ENCODE data around the gene SPRY2.
"Not testable (repeated sequence)": the region's sequence is repeated elsewhere in the genome, so short reads cannot be mapped to it uniquely, and the experiment has no call there.

The SPRY2 gene

GRCh38 chr13:80341101-80341755 is at the start of gene SPRY2:
Gene SPRY2, minus strand, starts transcription at chr13:80341126. Its CDS starts 3,421 bp downstream, at chr13:80337705.
- no peak for DNase-seq (ENCODE audit: low read depth)

GRCh38 chr13:80390338-80390737 is 49.4 kb upstream of the SPRY2 start:
- DNase-seq (ENCODE audit: low read depth) = no peak

GRCh38 chr13:80389073-80390038 is 48.4 kb upstream of the SPRY2 start:
- no peak for DNase-seq (ENCODE audit: low read depth)

GRCh38 chr13:80388506-80388905 is 47.6 kb upstream of the SPRY2 start:
- no peak for DNase-seq (ENCODE audit: low read depth)

GRCh38 chr13:80386592-80386991 is 45.7 kb upstream of the SPRY2 start:
- no peak for DNase-seq (ENCODE audit: low read depth)

- no peak for DNase-seq (ENCODE audit: low read depth)
Measured at GRCh38 chr13:80386002-80386401, 45.1 kb upstream of the SPRY2 start.

GRCh38 chr13:80382576-80382975 is 41.6 kb upstream of the SPRY2 start:
- no peak for DNase-seq (ENCODE audit: low read depth)

- DNase-seq (ENCODE audit: low read depth) = no peak
Measured at GRCh38 chr13:80379245-80379644, 38.3 kb upstream of the SPRY2 start.

- no peak for DNase-seq (ENCODE audit: low read depth)
Measured at GRCh38 chr13:80376554-80376953, 35.6 kb upstream of the SPRY2 start.

- DNase-seq (ENCODE audit: low read depth) = no peak
Measured at GRCh38 chr13:80374901-80375300, 34.0 kb upstream of the SPRY2 start.

GRCh38 chr13:80374444-80374843 is 33.5 kb upstream of the SPRY2 start:
- no peak for DNase-seq (ENCODE audit: low read depth)

GRCh38 chr13:80371840-80372509 is 31.0 kb upstream of the SPRY2 start:
- DNase-seq (ENCODE audit: low read depth) = no peak

- no peak for DNase-seq (ENCODE audit: low read depth)
Measured at GRCh38 chr13:80367473-80367872, 26.5 kb upstream of the SPRY2 start.

GRCh38 chr13:80363890-80364503 is 23.1 kb upstream of the SPRY2 start:
- no peak for DNase-seq (ENCODE audit: low read depth)

- DNase-seq (ENCODE audit: low read depth) = no peak
Measured at GRCh38 chr13:80362481-80362880, 21.6 kb upstream of the SPRY2 start.

GRCh38 chr13:80361883-80362327 is 21.0 kb upstream of the SPRY2 start:
- DNase-seq (ENCODE audit: low read depth) = no peak

- no peak for DNase-seq (ENCODE audit: low read depth)
Measured at GRCh38 chr13:80361298-80361697, 20.4 kb upstream of the SPRY2 start.

- no peak for DNase-seq (ENCODE audit: low read depth)
Measured at GRCh38 chr13:80360453-80360800, 19.5 kb upstream of the SPRY2 start.

- no peak for DNase-seq (ENCODE audit: low read depth)
Measured at GRCh38 chr13:80359778-80360452, 19.0 kb upstream of the SPRY2 start.

- no peak for DNase-seq (ENCODE audit: low read depth)
Measured at GRCh38 chr13:80359414-80359777, 18.5 kb upstream of the SPRY2 start.

- DNase-seq (ENCODE audit: low read depth) = not testable (repeated sequence)
Measured at GRCh38 chr13:80355496-80356094, 14.7 kb upstream of the SPRY2 start.
